Measurements from ENCODE around the gene MTERF4.
"Not testable (repeated sequence)": the region's sequence is repeated elsewhere in the genome, so short reads cannot be mapped to it uniquely, and the experiment has no call there.

Gene MTERF4

GRCh38 chr2:241110607-241111439, 8.7 kb upstream of the MTERF4 start:
- FAIRE-seq: no peak

DNA sequence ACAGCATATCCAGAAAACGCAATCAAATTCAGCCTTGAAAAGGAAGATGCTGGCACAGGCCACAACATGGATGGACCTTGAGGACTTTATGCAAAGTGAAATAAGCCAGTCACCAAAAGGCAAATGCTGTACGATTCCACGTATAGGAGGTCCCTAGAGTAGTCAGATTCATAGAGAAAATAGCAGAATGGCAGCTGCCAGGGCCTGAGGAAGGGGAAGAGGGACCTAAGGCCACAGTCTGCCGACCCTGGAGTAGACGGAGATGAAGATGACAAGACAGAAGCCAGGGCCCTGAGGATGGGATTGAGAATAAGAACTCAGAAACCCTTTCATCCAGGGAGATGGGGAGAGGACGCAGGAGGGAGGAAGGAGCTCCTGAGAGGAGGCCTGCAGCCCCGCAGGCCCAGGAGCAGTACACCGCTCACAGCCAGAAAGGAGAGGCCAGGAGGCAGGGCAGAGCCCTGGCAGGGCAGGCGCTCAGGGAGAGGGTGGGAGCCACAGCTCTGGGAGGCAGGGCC, 8.1 kb upstream of the MTERF4 start:
- FAIRE-seq: no peak

- FAIRE-seq: no peak
Measured at GRCh38 chr2:241109210-241110088, 7.4 kb upstream of the MTERF4 start.

GRCh38 chr2:241108271-241109209, 6.5 kb upstream of the MTERF4 start:
- FAIRE-seq: peak; percentile 87

DNA sequence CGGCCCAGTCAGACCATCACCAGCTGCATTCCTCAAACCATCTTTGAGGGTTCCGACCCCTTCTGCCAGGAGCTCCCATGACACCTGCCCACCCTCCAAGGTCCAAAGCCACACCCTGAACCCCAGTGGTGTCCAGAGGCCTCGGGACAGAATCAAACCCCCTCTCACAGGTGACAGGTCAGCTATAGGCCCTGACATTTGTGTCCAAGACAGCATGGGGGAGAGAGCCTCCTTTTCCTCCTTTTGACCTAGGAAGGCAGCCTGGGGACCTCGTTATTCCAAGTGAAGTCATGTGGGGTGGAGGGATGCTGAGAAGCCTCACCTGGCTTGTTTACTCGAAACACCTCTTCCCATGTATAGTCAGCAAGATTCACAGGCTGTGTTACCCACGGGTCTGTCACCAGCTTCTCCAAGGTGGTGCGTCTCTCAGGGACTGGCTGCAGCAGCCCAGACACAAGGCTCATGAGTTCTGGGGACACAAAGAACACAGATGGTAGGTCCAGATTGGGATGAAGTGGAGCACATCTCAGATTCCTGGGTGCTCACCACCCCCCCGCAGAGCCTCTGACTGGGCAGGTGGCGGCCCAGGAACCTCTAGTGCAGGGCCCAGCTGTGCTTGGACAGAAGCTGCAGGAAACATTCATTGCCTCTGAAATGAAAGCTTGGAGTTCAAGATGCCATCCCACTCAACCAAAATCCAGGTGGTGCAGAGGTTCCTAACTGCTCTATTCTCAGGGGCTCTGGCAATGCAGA, 5.1 kb upstream of the MTERF4 start:
- no peak for FAIRE-seq

- no peak for FAIRE-seq
Measured at GRCh38 chr2:241105641-241106040, 3.6 kb upstream of the MTERF4 start.

DNA sequence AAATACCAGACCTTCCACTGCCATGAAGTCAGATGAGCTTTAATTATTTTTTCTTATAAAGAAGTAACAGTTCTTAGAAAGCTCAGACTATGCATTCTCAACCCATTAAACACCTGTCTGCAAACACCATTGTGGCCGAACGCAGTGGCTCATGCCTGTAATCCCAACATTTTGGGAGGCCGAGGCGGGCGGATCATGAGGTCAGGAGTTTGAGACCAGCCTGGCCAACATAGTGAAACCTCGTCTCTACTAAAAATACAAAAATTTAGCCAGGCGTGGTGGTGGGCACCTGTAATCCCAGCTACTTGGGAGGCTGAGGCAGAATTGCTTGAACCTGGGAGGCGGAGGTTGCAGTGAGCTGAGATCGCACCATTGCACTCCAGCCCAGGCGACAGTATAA, 2.5 kb upstream of the MTERF4 start:
- FAIRE-seq: not testable (repeated sequence)

- FAIRE-seq: no peak
Measured at GRCh38 chr2:241103176-241103595, 1.1 kb upstream of the MTERF4 start.

DNA sequence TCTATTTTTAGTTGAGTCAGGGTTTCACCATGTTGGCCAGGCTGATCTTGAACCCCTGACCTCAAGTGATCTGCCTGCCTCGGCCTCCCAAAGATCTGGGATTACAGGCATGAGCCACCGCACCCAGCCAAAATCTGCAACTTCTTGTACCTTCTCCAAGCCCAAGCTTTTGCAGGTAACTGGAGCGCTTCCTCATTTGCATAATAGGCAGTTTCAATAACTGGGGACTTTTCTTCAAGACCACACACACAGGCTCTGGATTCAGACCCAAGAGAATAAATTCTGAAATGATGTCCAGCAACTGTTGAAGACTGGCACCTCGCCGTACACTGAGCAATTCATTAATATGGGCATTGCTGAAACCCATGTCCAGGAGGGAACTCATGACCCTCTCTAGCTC, 2.8 kb downstream of the MTERF4 start:
- no peak for FAIRE-seq

- FAIRE-seq: no peak
Measured at GRCh38 chr2:241096979-241097378, 5.1 kb downstream of the MTERF4 start.

- no peak for FAIRE-seq
Measured at GRCh38 chr2:241095594-241096290, 6.3 kb downstream of the MTERF4 start.

DNA sequence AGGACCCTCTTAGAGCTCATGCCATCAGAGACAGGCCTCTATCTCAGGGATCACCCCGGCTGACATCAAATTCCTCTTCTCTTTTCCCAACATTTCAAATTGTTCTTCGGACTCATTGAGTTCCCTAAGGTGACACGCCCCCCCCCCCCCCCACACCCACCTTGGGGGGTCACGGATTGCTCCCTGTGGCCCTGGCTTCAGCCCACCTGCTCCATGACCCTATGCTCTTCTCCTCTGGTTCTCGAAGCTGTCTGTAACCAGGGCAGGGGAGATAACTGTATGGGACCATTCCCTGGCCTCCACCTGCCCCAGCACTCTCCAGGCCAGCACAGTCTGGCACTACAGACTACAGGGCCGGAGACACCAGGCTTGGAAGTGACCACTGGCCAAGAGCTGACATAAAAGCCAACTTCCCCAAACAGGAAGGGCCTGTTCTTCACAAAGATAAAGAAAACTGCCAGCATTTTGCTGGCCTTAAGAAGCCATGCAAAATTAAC, 7.1 kb downstream of the MTERF4 start:
- FAIRE-seq: no peak

DNA sequence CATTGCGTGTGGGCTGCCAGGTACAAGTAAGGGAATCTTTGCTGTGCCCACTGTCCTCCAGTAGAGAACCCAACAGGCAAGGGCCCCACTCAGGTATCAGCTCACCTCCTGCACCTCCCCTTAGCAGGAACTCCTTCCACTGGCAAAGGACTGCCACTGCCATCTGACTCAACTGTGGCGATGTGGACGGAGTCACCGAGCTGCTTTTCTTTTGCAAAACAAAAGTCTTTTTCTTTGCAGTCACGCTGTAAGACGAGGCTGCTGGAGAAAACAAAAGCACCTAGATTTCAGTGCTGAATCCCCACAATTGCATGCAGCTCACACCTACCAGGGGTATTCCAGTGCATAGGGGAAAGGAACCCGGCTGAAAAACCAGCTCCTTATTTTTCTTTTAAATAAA, 7.9 kb downstream of the MTERF4 start:
- no peak for FAIRE-seq

- FAIRE-seq: not testable (repeated sequence)
Measured at GRCh38 chr2:241093133-241093781, 8.8 kb downstream of the MTERF4 start.

DNA sequence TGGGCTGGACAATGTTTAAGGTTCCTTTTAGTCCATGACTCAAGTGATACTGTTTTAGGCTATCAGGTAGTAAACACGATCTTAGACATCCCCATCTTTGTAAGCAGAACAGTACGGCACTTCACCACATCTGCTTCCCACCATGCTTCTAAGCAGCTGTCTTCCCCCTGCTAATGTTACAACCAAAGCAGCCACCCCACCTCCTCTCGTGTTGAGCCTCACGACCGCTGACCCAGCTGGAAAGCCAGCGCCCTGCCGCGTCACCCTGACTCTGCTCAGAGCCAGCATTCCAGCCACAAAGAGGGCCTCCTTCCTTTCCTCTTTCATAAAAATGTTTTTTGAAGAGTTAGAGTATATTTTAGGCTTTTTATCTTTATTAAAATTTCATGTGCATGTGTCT, 9.4 kb downstream of the MTERF4 start:
- no peak for FAIRE-seq

DNA sequence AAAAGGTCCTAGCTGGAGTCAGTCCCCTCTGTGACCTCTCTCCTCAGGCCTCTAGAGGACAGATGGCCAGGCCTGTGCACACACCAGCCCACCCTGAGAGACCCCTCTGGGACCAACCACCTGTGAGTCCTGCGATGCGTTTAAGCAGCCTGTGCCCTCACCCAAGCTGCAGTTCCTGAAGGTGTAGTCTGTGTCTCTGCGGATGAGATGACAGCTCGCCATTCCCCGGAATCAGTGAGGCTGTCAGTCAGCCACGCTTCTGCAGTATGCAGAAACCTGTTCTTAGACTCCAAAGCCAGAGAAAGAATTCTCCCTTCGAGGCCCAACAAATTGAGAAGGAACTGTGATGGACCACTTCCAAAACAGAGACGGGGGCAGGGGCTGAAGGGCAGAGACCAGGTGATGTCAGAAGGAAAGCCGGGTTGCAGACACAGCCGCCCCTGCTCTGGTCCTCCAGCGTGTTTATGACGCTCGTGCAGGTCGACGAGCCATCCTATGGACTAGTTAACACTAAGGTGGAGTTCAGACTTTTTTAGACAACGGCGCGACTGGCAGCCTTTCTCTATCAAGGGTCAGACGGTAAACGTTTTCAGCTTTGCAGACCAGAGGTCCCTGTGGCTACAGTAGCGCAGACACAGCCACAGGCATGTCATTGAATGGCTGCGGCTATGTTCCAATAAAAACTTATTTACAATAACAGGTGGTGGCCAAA, 10.2 kb downstream of the MTERF4 start:
- FAIRE-seq: no peak

- FAIRE-seq: no peak
Measured at GRCh38 chr2:241091201-241091600, 10.9 kb downstream of the MTERF4 start.

DNA sequence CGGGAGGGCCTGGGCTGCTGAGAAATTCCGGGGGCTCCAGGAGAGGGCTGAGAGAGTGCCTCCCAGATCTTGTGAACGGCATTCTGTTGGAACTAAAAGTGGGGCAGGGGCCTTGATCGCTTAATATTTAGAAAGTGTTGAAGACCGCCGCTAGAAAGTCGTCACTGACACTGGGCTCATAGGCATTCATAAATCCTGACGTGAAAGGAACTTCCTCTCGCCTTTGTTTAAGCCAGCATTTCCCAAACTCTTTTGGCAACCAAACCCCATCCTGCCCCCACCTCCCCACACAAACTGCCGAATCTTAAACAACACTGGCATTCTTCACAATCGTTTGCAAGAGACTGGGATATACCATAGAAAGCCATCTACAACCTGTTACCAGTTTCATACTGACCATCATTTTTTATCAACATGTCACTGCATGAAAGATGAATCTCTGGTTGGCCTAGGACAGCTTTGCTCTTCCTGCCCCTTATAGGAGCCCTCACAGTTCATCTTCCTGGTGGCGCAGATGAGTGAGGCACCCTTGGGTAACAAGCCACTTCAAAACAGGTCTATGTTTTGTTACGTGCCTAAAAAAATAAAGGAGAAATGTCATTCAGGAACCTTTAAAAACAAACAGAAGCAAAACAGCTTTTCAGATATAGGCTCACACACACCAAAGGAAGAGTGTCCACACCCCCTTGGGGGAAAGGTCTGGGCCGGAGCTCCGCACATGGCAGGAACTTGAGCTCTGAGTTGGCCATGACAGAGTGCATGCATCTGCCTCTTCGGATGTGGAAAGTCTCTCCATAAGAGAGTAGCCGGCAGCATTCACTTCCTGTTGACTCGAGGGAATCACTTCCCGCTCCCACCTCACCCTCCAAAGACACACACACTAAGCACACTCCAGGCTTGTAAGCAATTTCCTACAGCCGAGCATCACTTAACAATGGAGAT, 13.0 kb downstream of the MTERF4 start:
- FAIRE-seq: no peak
